HG03565 (cell line): ENCODE data around the gene NOC4L.
A peak's percentile ranks its signal among the peaks of the same experiment; 100 is the strongest.
"Not testable (repeated sequence)": the region's sequence is repeated elsewhere in the genome, so short reads cannot be mapped to it uniquely, and the experiment has no call there.

Experiments used
- ATAC-seq: cut with Tn5 transposase; IDR thresholded peaks from one replicate; pipeline ENCODE4 v1.9.1; 2021; ENCODE audit warnings: mild to moderate bottlenecking, moderate library complexity; ENCODE audit not compliant: unreplicated experiment

NOC4L gene

GRCh38 chr12:132142679-132143335 is 1.4 kb upstream of the NOC4L start:
- no peak for ATAC-seq

GRCh38 chr12:132143336-132144071 is 753 bp upstream of the NOC4L start:
- peak; percentile 17 for ATAC-seq

GRCh38 chr12:132144810-132145168 is 532 bp downstream of the NOC4L start:
- no peak for ATAC-seq

GRCh38 chr12:132145334-132145733 is 1.1 kb downstream of the NOC4L start:
- no peak for ATAC-seq

- no peak for ATAC-seq
Observed at GRCh38 chr12:132146098-132146497, 1.8 kb downstream of the NOC4L start.

- ATAC-seq = no peak
Observed at GRCh38 chr12:132146772-132147422, 2.6 kb downstream of the NOC4L start.

- ATAC-seq = no peak
Observed at GRCh38 chr12:132147423-132148367, 3.4 kb downstream of the NOC4L start.

GRCh38 chr12:132148368-132149045 is 4.2 kb downstream of the NOC4L start:
- no peak for ATAC-seq

GRCh38 chr12:132149526-132149925 is 5.3 kb downstream of the NOC4L start:
- not testable (repeated sequence) for ATAC-seq

GRCh38 chr12:132150780-132151144 is 6.5 kb downstream of the NOC4L start:
- ATAC-seq = no peak

- ATAC-seq = no peak
Observed at GRCh38 chr12:132151145-132151765, 7.0 kb downstream of the NOC4L start.

- no peak for ATAC-seq
Observed at GRCh38 chr12:132151766-132152410, 7.6 kb downstream of the NOC4L start.

GRCh38 chr12:132152411-132152821 is 8.2 kb downstream of the NOC4L start:
- no peak for ATAC-seq

- ATAC-seq = no peak
Observed at GRCh38 chr12:132152953-132153352, 8.7 kb downstream of the NOC4L start.

GRCh38 chr12:132153501-132154340 is 9.5 kb downstream of the NOC4L start:
- peak; percentile 72 for ATAC-seq

GRCh38 chr12:132154341-132154761 is 10.1 kb downstream of the NOC4L start:
- no peak for ATAC-seq

- no peak for ATAC-seq
Observed at GRCh38 chr12:132154941-132155770, 10.9 kb downstream of the NOC4L start.
